HepG2 (cell line): Measurements from ENCODE around the gene TLE2. TPM values are rescaled to one million over a fixed set of nuclear protein-coding genes. Genes with fewer than 3 reads are reported as not detected.

Experiments
- ATF3 ChIP-seq: sonication (generic); formaldehyde crosslinking; IDR thresholded peaks from 2 replicates; pipeline ENCODE4 v1.4.0; 2020; ENCODE audit warnings: missing genetic modification reagents
- FUBP1 ChIP-seq: sonication (generic); formaldehyde crosslinking; IDR thresholded peaks from 2 replicates; pipeline ENCODE4 v1.5.1; 2020; ENCODE audit warnings: missing genetic modification reagents, mild to moderate bottlenecking, borderline replicate concordance
- JUND ChIP-seq: sonication (generic); formaldehyde crosslinking; IDR thresholded peaks from 2 replicates; pipeline ENCODE4 v1.8.0; 2022; ENCODE audit warnings: mild to moderate bottlenecking, missing genetic modification reagents
- KAT7 ChIP-seq: IDR thresholded peaks from 2 replicates; pipeline ENCODE4 v1.6.1; 2018; ENCODE audit warnings: borderline replicate concordance, missing compliant biosample characterization
- KLF15 ChIP-seq: sonication (generic); formaldehyde crosslinking; IDR thresholded peaks from 2 replicates; pipeline ENCODE4 v1.8.1; 2023; ENCODE audit warnings: borderline replicate concordance, mild to moderate bottlenecking, inconsistent platforms, missing genetic modification reagents, mixed read lengths
- MED13 ChIP-seq: sonication (generic); formaldehyde crosslinking; IDR thresholded peaks from 2 replicates; pipeline ENCODE4 v1.5.0; 2020; ENCODE audit warnings: missing genetic modification reagents
- MIXL1 ChIP-seq: IDR thresholded peaks from 2 replicates; pipeline ENCODE4 v1.6.1; 2016
- MXD3 ChIP-seq: IDR thresholded peaks from 2 replicates; pipeline ENCODE4 v1.6.1; 2016; ENCODE audit warnings: mild to moderate bottlenecking, missing biosample characterization, missing genetic modification reagents
- PRDM10 ChIP-seq: sonication (generic); formaldehyde crosslinking; IDR thresholded peaks from 2 replicates; pipeline ENCODE4 v1.4.0; 2020; ENCODE audit warnings: low read depth, missing genetic modification reagents
- STAG1 ChIP-seq: sonication (generic); formaldehyde crosslinking; IDR thresholded peaks from 2 replicates; pipeline ENCODE4 v1.4.0; 2020; ENCODE audit warnings: missing genetic modification reagents
- TAF1 ChIP-seq: sonication (generic); formaldehyde crosslinking; IDR thresholded peaks from 2 replicates; pipeline ENCODE4 v1.4.0; 2020; ENCODE audit warnings: missing genetic modification reagents
- TEAD2 ChIP-seq: sonication (generic); formaldehyde crosslinking; IDR thresholded peaks from 2 replicates; pipeline ENCODE4 v1.9.0; 2021; ENCODE audit warnings: missing genetic modification reagents
- THAP11 ChIP-seq: IDR thresholded peaks from 2 replicates; pipeline ENCODE4 v1.6.1; 2016; ENCODE audit warnings: missing biosample characterization, missing genetic modification reagents
- ZBTB21 ChIP-seq: sonication (generic); formaldehyde crosslinking; IDR thresholded peaks from 2 replicates; pipeline ENCODE4 v1.4.0; 2020; ENCODE audit warnings: missing genetic modification reagents
- ZNF354B ChIP-seq: sonication (generic); formaldehyde crosslinking; IDR thresholded peaks from 2 replicates; pipeline ENCODE4 v1.8.0; 2022; ENCODE audit warnings: mild to moderate bottlenecking, missing genetic modification reagents
- ZNF652 ChIP-seq: IDR thresholded peaks from 2 replicates; pipeline ENCODE4 v1.6.1; 2016; ENCODE audit warnings: low read depth, borderline replicate concordance
- polyA plus RNA-seq, 8 experiments: library from polyadenylated mRNA; depleted of rRNA in 3 of 8; stranded (reverse) in 7 of 8; unstranded in 1 of 8; fragments of >200 nt; fragmentation: Illumina TruSeq in 4 of 8; extraction: Trizol in 4 of 8; gene quantifications; 2 replicates each; pipeline versions ENCODE4 v1.2.1 to v1.2.3, GENCODE V29; 2011 to 2016; ENCODE audit warnings: low read depth in 4 of 8, missing spikeins in 1 of 8, mixed read lengths in 1 of 8; ENCODE audit not compliant: insufficient read depth in 1 of 8
- total RNA-seq, 5 experiments: library from RNA; depleted of rRNA; stranded (reverse); fragments of >200 nt; fragmentation: Illumina TruSeq; extraction: Trizol; gene quantifications; 2 replicates each; pipeline ENCODE4 v1.2.3, GENCODE V29; 2016; ENCODE audit warnings: low read depth in 1 of 5
- TF ChIP-seq, protein P1 (sequence below): sonication (generic); formaldehyde crosslinking; IDR thresholded peaks from 2 replicates; pipeline ENCODE4 v1.5.0; 2020; ENCODE audit warnings: mild to moderate bottlenecking, missing genetic modification reagents
- TF ChIP-seq, protein P2 (sequence below): sonication (generic); formaldehyde crosslinking; IDR thresholded peaks from 2 replicates; pipeline ENCODE4 v1.4.0; 2020; ENCODE audit warnings: mild to moderate bottlenecking, missing genetic modification reagents
- TF ChIP-seq, protein P3 (sequence below): sonication (generic); formaldehyde crosslinking; IDR thresholded peaks from 2 replicates; pipeline ENCODE4 v1.5.0; 2020; ENCODE audit warnings: mild to moderate bottlenecking, missing genetic modification reagents, moderate library complexity

Gene TLE2
- total and polyA plus RNA-seq, 2 of the 13 experiments (the other 11 are each of a cell fraction or from before 2014, with no cell fraction given) = 0.07 to 0.81 TPM

GRCh38 chr19:2962018-2962670 lies 66.9 kb downstream of the TLE2 start (continued):
- TF ChIP-seq, protein P1, sequence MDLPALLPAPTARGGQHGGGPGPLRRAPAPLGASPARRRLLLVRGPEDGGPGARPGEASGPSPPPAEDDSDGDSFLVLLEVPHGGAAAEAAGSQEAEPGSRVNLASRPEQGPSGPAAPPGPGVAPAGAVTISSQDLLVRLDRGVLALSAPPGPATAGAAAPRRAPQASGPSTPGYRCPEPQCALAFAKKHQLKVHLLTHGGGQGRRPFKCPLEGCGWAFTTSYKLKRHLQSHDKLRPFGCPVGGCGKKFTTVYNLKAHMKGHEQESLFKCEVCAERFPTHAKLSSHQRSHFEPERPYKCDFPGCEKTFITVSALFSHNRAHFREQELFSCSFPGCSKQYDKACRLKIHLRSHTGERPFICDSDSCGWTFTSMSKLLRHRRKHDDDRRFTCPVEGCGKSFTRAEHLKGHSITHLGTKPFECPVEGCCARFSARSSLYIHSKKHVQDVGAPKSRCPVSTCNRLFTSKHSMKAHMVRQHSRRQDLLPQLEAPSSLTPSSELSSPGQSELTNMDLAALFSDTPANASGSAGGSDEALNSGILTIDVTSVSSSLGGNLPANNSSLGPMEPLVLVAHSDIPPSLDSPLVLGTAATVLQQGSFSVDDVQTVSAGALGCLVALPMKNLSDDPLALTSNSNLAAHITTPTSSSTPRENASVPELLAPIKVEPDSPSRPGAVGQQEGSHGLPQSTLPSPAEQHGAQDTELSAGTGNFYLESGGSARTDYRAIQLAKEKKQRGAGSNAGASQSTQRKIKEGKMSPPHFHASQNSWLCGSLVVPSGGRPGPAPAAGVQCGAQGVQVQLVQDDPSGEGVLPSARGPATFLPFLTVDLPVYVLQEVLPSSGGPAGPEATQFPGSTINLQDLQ = no peak
- TF ChIP-seq FUBP1 (CRISPR knock-in tag) (no peak), PRDM10 (CRISPR knock-in tag) (0 out of 2 replicates have a peak, but pooled peaks have one; percentile 20), ZBTB21 (CRISPR knock-in tag) (peak; percentile 98), TEAD2 (CRISPR knock-in tag) (no peak), MED13 (CRISPR knock-in tag) (no peak), ATF3 (CRISPR knock-in tag) (peak; percentile 76; the same call in 1 of the 2 replicates), KAT7 (CRISPR knock-in tag) (no peak), ZNF652 (CRISPR knock-in tag) (no peak), JUND (CRISPR knock-in tag) (peak; percentile 87), THAP11 (CRISPR knock-in tag) (peak; percentile 61), MIXL1 (CRISPR knock-in tag) (0 out of 2 replicates have a peak, but pooled peaks have one; percentile 14), MXD3 (CRISPR knock-in tag) (no peak), KLF15 (CRISPR knock-in tag) (no peak), STAG1 (peak; percentile 93), TAF1 (CRISPR knock-in tag) (no peak), ZNF354B (no peak)
- TF ChIP-seq, protein P2, sequence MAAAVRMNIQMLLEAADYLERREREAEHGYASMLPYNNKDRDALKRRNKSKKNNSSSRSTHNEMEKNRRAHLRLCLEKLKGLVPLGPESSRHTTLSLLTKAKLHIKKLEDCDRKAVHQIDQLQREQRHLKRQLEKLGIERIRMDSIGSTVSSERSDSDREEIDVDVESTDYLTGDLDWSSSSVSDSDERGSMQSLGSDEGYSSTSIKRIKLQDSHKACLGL (CRISPR knock-in tag) = no peak
- TF ChIP-seq, protein P3, sequence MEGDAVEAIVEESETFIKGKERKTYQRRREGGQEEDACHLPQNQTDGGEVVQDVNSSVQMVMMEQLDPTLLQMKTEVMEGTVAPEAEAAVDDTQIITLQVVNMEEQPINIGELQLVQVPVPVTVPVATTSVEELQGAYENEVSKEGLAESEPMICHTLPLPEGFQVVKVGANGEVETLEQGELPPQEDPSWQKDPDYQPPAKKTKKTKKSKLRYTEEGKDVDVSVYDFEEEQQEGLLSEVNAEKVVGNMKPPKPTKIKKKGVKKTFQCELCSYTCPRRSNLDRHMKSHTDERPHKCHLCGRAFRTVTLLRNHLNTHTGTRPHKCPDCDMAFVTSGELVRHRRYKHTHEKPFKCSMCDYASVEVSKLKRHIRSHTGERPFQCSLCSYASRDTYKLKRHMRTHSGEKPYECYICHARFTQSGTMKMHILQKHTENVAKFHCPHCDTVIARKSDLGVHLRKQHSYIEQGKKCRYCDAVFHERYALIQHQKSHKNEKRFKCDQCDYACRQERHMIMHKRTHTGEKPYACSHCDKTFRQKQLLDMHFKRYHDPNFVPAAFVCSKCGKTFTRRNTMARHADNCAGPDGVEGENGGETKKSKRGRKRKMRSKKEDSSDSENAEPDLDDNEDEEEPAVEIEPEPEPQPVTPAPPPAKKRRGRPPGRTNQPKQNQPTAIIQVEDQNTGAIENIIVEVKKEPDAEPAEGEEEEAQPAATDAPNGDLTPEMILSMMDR (CRISPR knock-in tag) = peak; percentile 91
